ENCODE results near the gene VWA8. TPM values are rescaled to one million over a fixed set of nuclear protein-coding genes. Genes with fewer than 3 reads are reported as not detected.

The VWA8 gene
- total and polyA plus RNA-seq, 4 donors: 4.7 to 26.3 (median 11.9) TPM

GRCh38 chr13:41568143-41568971 is 392.6 kb downstream of the VWA8 start:
- H3K36me3 ChIP-seq (ENCODE audit: control insufficient read depth in 4 of 4, insufficient read depth in 4 of 4, low read length in 4 of 4): peaks cover 0 to 8% (median 0%) of the 10 kb centered on the region in 4 donors
- no peaks in the 10 kb centered on the region for H3K27me3 ChIP-seq (ENCODE audit: control insufficient read depth in 3 of 3, insufficient read depth in 3 of 3, low read length in 2 of 3)
- H3K9me3 ChIP-seq (ENCODE audit: control insufficient read depth in 4 of 4, insufficient read depth in 3 of 4, low read length in 3 of 4): no peaks in the 10 kb centered on the region
- TF ChIP-seq CTCF (IDR thresholded peaks at IDR 0.05; ENCODE audit: control extremely low read depth, extremely low read depth): no peak
- no peak overlapping the region for H3K4me3 ChIP-seq
- DNase-seq (no peak), ATAC-seq (ENCODE audit: insufficient read depth, low FRiP score) (no peak)
- 80 to 83% methylated on average over 9 of the region's 9 CpGs for WGBS, 2 donors
- no peak overlapping the region for H3K9ac ChIP-seq (ENCODE audit: insufficient read depth in 1 of 2, low read length in 2 of 2)
- no peak overlapping the region for H3K27ac ChIP-seq (ENCODE audit: low read depth in 1 of 2, low read length in 1 of 2)
- H3K4me1 ChIP-seq (ENCODE audit: control insufficient read depth in 5 of 5, insufficient read depth in 5 of 5, low read length in 5 of 5): peaks cover 1 to 19% (median 10%) of the 10 kb centered on the region in 5 donors

- Histone ChIP-seq H3K4me1 (ENCODE audit: control insufficient read depth in 5 of 5, insufficient read depth in 5 of 5, low read length in 5 of 5) (peaks cover 1 to 29% (median 20%) of the 10 kb centered on the region in 5 donors), H3K27ac (ENCODE audit: low read depth in 1 of 2, low read length in 1 of 2) (no peak overlapping the region), H3K4me3 (no peak overlapping the region), H3K27me3 (ENCODE audit: control insufficient read depth in 3 of 3, insufficient read depth in 3 of 3, low read length in 2 of 3) (no peaks in the 10 kb centered on the region), H3K9me3 (ENCODE audit: control insufficient read depth in 4 of 4, insufficient read depth in 3 of 4, low read length in 3 of 4) (no peaks in the 10 kb centered on the region), H3K36me3 (ENCODE audit: control insufficient read depth in 4 of 4, insufficient read depth in 4 of 4, low read length in 4 of 4) (peaks cover 0 to 8% (median 0%) of the 10 kb centered on the region in 4 donors), H3K9ac (ENCODE audit: insufficient read depth in 1 of 2, low read length in 2 of 2) (no peak overlapping the region)
- DNase-seq (no peak), ATAC-seq (ENCODE audit: insufficient read depth, low FRiP score) (no peak)
- 84 to 94% methylated on average over 2 of the region's 2 CpGs for WGBS, 2 donors
- no peak for TF ChIP-seq CTCF (IDR thresholded peaks at IDR 0.05; ENCODE audit: control extremely low read depth, extremely low read depth)
These were observed 393.5 kb downstream of the VWA8 start for GRCh38 chr13:41567363-41567762.

GRCh38 chr13:41565846-41566245 is 395.1 kb downstream of the VWA8 start:
- no peak for DNase-seq
- H3K4me1 ChIP-seq (ENCODE audit: control insufficient read depth in 5 of 5, insufficient read depth in 5 of 5, low read length in 5 of 5): peaks cover 2 to 44% (median 32%) of the 10 kb centered on the region in 5 donors

More at GRCh38 chr13:41565846-41566245, 395.1 kb downstream of the VWA8 start:
- Histone ChIP-seq H3K9ac (ENCODE audit: insufficient read depth in 1 of 2, low read length in 2 of 2) (no peak overlapping the region), H3K27me3 (ENCODE audit: control insufficient read depth in 3 of 3, insufficient read depth in 3 of 3, low read length in 2 of 3) (no peaks in the 10 kb centered on the region), H3K4me3 (no peak overlapping the region), H3K27ac (ENCODE audit: low read depth in 1 of 2, low read length in 1 of 2) (no peak overlapping the region), H3K36me3 (ENCODE audit: control insufficient read depth in 4 of 4, insufficient read depth in 4 of 4, low read length in 4 of 4) (peaks cover 0 to 8% (median 0%) of the 10 kb centered on the region in 4 donors), H3K9me3 (ENCODE audit: control insufficient read depth in 4 of 4, insufficient read depth in 3 of 4, low read length in 3 of 4) (no peaks in the 10 kb centered on the region)
- WGBS, 2 donors: 90 to 91% methylated on average over 6 of the region's 6 CpGs
- no peak for ATAC-seq (ENCODE audit: insufficient read depth, low FRiP score)
- TF ChIP-seq CTCF (IDR thresholded peaks at IDR 0.05; ENCODE audit: control extremely low read depth, extremely low read depth): no peak

Measured in lung (tissue), 12 donors.